WERI-Rb-1 (cell line): ENCODE data around the gene RAB11A.

Experiments
- DNase-seq: peaks from one replicate; pipeline ENCODE4 v3.0.0-alpha.2; 2020
- H3K27ac ChIP-seq: fragments of 250-450 bp; sonication (Bioruptor Pico); 2 replicates; pipeline ENCODE4 v1.5.1; 2020; ENCODE audit warnings: mild to moderate bottlenecking, moderate library complexity
- H3K27me3 ChIP-seq: fragments of 250-450 bp; sonication (Bioruptor Pico); 2 replicates; pipeline ENCODE4 v1.5.1; 2021; ENCODE audit warnings: mild to moderate bottlenecking, low read depth, moderate library complexity; ENCODE audit not compliant: insufficient read depth, severe bottlenecking
- H3K36me3 ChIP-seq: fragments of 250-450 bp; sonication (Bioruptor Pico); 2 replicates; pipeline ENCODE4 v1.5.1; 2020; ENCODE audit warnings: mild to moderate bottlenecking, moderate library complexity
- H3K4me3 ChIP-seq: 2 replicates; pipeline ENCODE4 v1.5.1; 2011; ENCODE audit warnings: low read depth, mild to moderate bottlenecking, control low read depth, low read length
- H3K9me3 ChIP-seq: fragments of 250-450 bp; sonication (Bioruptor Pico); 2 replicates; pipeline ENCODE4 v1.5.1; 2021; ENCODE audit warnings: mild to moderate bottlenecking, moderate library complexity; ENCODE audit not compliant: severe bottlenecking
- CTCF ChIP-seq: IDR thresholded peaks from 2 replicates; pipeline ENCODE4 v1.5.1; 2011; ENCODE audit warnings: low read depth, mild to moderate bottlenecking, control low read depth, inconsistent platforms, low read length

Gene RAB11A

DNA sequence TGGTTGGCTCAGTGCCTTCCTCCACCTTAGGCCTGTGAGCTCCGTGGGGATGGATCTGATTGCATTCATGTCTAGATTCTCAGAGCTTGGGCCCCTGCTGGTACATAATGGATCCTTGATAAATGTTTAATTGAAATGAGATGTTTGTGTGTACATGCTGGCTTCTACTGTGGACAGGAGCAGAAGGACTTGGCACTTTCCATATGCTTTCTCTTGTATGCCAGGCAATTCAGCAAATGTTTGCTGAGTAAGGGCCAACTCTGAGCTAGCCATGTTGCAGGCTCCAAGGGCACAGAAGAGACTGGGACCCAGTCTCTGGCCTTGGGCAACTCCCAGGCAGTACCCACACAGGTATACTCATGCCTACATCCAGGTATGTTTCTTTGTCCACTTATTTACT lies 67.0 kb downstream of the RAB11A start:
- no peak for DNase-seq

GRCh38 chr15:65937054-65937453 lies 67.8 kb downstream of the RAB11A start:
- DNase-seq: no peak
- Histone ChIP-seq H3K27ac (no peak overlapping the region), H3K4me3 (no peak overlapping the region), H3K27me3 (no peaks in the 10 kb centered on the region), H3K9me3 (no peaks in the 10 kb centered on the region), H3K36me3 (no peaks in the 10 kb centered on the region)
- no peak for TF ChIP-seq CTCF

More for the DNA sequence above, 67.0 kb downstream of the RAB11A start:
- H3K27ac ChIP-seq: no peak overlapping the region
- no peak overlapping the region for H3K4me3 ChIP-seq
- no peaks in the 10 kb centered on the region for H3K9me3 ChIP-seq
- TF ChIP-seq CTCF: no peak
- H3K36me3 ChIP-seq: no peaks in the 10 kb centered on the region
- H3K27me3 ChIP-seq: no peaks in the 10 kb centered on the region

DNA sequence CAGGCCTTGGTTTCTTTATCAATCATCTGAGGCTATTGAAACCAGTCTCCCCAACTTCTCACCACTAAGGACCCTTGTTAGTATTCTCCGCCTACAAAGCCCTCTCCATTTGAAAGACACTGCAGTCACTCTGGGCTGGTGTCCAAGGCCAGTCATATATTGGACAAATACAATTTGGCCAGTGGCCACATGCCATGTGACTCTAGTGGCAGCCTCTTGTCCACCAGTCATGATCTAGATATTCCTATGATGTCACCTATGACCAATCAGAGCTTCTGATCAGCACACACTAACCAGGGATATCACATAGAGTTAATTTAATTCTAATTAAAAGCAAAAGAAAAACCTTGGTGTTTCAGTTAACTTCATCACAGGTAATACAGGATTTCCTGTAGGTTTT lies 68.2 kb downstream of the RAB11A start:
- no peak for TF ChIP-seq CTCF
- H3K27me3 ChIP-seq: no peaks in the 10 kb centered on the region
- no peaks in the 10 kb centered on the region for H3K9me3 ChIP-seq
- no peak overlapping the region for H3K4me3 ChIP-seq
- no peak overlapping the region for H3K27ac ChIP-seq
- DNase-seq: no peak
- no peaks in the 10 kb centered on the region for H3K36me3 ChIP-seq

DNA sequence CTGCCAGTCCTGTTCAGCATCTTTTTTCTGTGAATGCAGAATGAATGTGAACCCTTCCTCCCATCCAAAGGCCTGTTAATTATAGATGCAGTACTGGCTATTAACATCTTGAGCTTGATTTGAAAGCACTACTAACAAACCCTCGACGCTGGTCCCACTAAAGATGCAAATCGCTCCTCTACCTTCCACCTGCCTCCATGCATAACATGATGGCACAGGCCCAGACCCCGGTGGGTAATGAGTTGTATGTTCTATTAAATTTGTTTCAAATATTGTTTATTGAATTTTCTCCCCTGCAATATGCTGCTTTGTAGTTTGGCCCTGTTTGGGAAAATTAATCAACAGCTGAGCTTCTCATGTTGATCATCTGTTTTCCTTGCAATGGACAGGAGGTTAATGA lies 69.3 kb downstream of the RAB11A start:
- no peak overlapping the region for H3K27ac ChIP-seq
- H3K36me3 ChIP-seq: no peaks in the 10 kb centered on the region
- H3K9me3 ChIP-seq: no peaks in the 10 kb centered on the region
- H3K4me3 ChIP-seq: no peak overlapping the region
- no peak for DNase-seq
- H3K27me3 ChIP-seq: no peaks in the 10 kb centered on the region
- no peak for TF ChIP-seq CTCF

GRCh38 chr15:65939901-65940617 lies 70.8 kb downstream of the RAB11A start:
- DNase-seq: no peak
- no peaks in the 10 kb centered on the region for H3K9me3 ChIP-seq
- TF ChIP-seq CTCF: no peak
- no peak overlapping the region for H3K27ac ChIP-seq
- no peaks in the 10 kb centered on the region for H3K36me3 ChIP-seq
- no peak overlapping the region for H3K4me3 ChIP-seq
- no peaks in the 10 kb centered on the region for H3K27me3 ChIP-seq

- Histone ChIP-seq H3K27ac (no peak overlapping the region), H3K36me3 (no peaks in the 10 kb centered on the region), H3K9me3 (no peaks in the 10 kb centered on the region), H3K27me3 (no peaks in the 10 kb centered on the region), H3K4me3 (no peak overlapping the region)
- DNase-seq: no peak
- TF ChIP-seq CTCF: no peak
These were observed 71.3 kb downstream of the RAB11A start for GRCh38 chr15:65940618-65940909.
